Endothelial cell of umbilical vein (primary cell): ENCODE data around the gene CBX4. TPM values are rescaled to one million over a fixed set of nuclear protein-coding genes. Genes with fewer than 3 reads are reported as not detected.

Experiments
- BruUV-seq: library from RNA; stranded (reverse); fragments of 400-500 nt; replicated peaks from 2 replicates; lab custom pipeline; 2021; lab: Mats Ljungman, UMichigan
- CTCF ChIA-PET: fragments of 300-600, 350-600 bp; sonication (Branson Sonifier 250); formaldehyde crosslinking; loops from one replicate; lab custom pipeline; 2021; ENCODE audit warnings: antibody characterized with exemption, inconsistent platforms; lab: Charles Lee
- POLR2A ChIA-PET: fragments of 300-600, 350-600 bp; sonication (Branson Sonifier 250); formaldehyde crosslinking; loops from one replicate; lab custom pipeline; 2021; ENCODE audit warnings: antibody characterized with exemption, inconsistent platforms; lab: Charles Lee
- DNase-seq: peaks from one replicate; pipeline ENCODE4 v3.0.0-alpha.2; 2011; ENCODE audit warnings: low read depth, low spot score
- FAIRE-seq: peaks from 2 replicates; lab custom pipeline; 2011; peaks lifted over from hg19 to GRCh38; lab: Jason Lieb, UNC
- H2AFZ ChIP-seq: 2 replicates; pipeline ENCODE4 v1.6.0; 2012; ENCODE audit warnings: low read depth, low read length, control low read depth, inconsistent platforms
- H3K27ac ChIP-seq: 2 replicates; pipeline ENCODE4 v1.5.1; 2011; ENCODE audit warnings: low read depth, mild to moderate bottlenecking, control low read depth, low read length, moderate library complexity; ENCODE audit not compliant: insufficient read depth
- H3K27me3 ChIP-seq, 2 experiments: 2 replicates each; pipeline versions ENCODE4 v1.6.0 to v1.6.1; 2011; ENCODE audit warnings: low read length in 2 of 2, mixed read lengths in 1 of 2; ENCODE audit not compliant: control insufficient read depth in 2 of 2, insufficient read depth in 2 of 2
- H3K36me3 ChIP-seq, 2 experiments: 2 replicates in 1 of 2; 3 replicates in 1 of 2; pipeline ENCODE4 v1.5.1; 2011; ENCODE audit warnings: low read length in 2 of 2, mild to moderate bottlenecking in 1 of 2, moderate library complexity in 1 of 2; ENCODE audit not compliant: control insufficient read depth in 2 of 2, insufficient read depth in 2 of 2; ENCODE audit errors: extremely low read depth in 1 of 2
- H3K4me1 ChIP-seq: 3 replicates; pipeline ENCODE4 v1.5.1; 2011; ENCODE audit warnings: mild to moderate bottlenecking, low read length; ENCODE audit not compliant: control insufficient read depth, insufficient read depth; ENCODE audit errors: extremely low read depth
- H3K4me2 ChIP-seq: 2 replicates; pipeline ENCODE4 v1.6.1; 2011; ENCODE audit warnings: low read length, control low read depth, mixed read lengths; ENCODE audit not compliant: insufficient read depth
- H3K4me3 ChIP-seq, 3 experiments: fragments of 200-600 bp in 1 of 3; sonication (generic), shearing (Covaris generic) in 1 of 3; replicated peaks in 1 of 3; 2 replicates each; pipeline ENCODE4 v1.5.1; 2011 to 2016; ENCODE audit warnings: control low read depth in 3 of 3, low read length in 3 of 3, mild to moderate bottlenecking in 2 of 3, inconsistent platforms in 1 of 3, low read depth in 1 of 3, moderate library complexity in 1 of 3; ENCODE audit not compliant: insufficient read depth in 1 of 3
- H3K79me2 ChIP-seq: 2 replicates; pipeline ENCODE4 v1.6.0; 2012; ENCODE audit warnings: low read length, inconsistent platforms; ENCODE audit not compliant: control insufficient read depth, insufficient read depth
- H3K9ac ChIP-seq: replicated peaks from 2 replicates; pipeline ENCODE3; 2011; ENCODE audit warnings: low read length, control low read depth; ENCODE audit not compliant: insufficient read depth; ENCODE audit errors: extremely low read depth
- H3K9me1 ChIP-seq: replicated peaks from 3 replicates; pipeline ENCODE4 v1.6.0; 2011; ENCODE audit warnings: mild to moderate bottlenecking, low read length; ENCODE audit not compliant: control insufficient read depth, insufficient read depth; ENCODE audit errors: extremely low read depth
- H3K9me3 ChIP-seq: replicated peaks from 2 replicates; pipeline ENCODE4 v1.5.1; 2012; ENCODE audit warnings: low read length, inconsistent platforms; ENCODE audit not compliant: control insufficient read depth, insufficient read depth
- H4K20me1 ChIP-seq: replicated peaks from 2 replicates; pipeline ENCODE3; 2011; ENCODE audit warnings: mild to moderate bottlenecking, low read length; ENCODE audit not compliant: control insufficient read depth, insufficient read depth; ENCODE audit errors: extremely low read depth
- EZH2 ChIP-seq: IDR thresholded peaks from 2 replicates; pipeline ENCODE4 v1.6.1; 2012; ENCODE audit warnings: borderline replicate concordance, low read depth, mild to moderate bottlenecking, moderate library complexity, low read length, inconsistent platforms; ENCODE audit not compliant: severe bottlenecking
- FOS ChIP-seq: IDR thresholded peaks from 2 replicates; pipeline ENCODE4 v1.6.1; 2011; ENCODE audit warnings: mild to moderate bottlenecking, low read length, moderate library complexity, borderline replicate concordance; ENCODE audit not compliant: insufficient read depth
- GATA2 ChIP-seq: IDR thresholded peaks from 2 replicates; pipeline ENCODE4 v1.7.0; 2011; ENCODE audit warnings: low read depth, mild to moderate bottlenecking, moderate library complexity, mixed read lengths, low read length; ENCODE audit not compliant: insufficient read length, insufficient read depth
- JUN ChIP-seq: IDR thresholded peaks from 2 replicates; pipeline ENCODE4 v1.6.1; 2011; ENCODE audit warnings: borderline replicate concordance, low read depth; ENCODE audit not compliant: insufficient read length, insufficient read depth
- MAX ChIP-seq: IDR thresholded peaks from 2 replicates; pipeline ENCODE4 v1.6.1; 2011; ENCODE audit not compliant: insufficient read depth, insufficient read length
- MYC ChIP-seq: IDR thresholded peaks from one replicate; pipeline ENCODE4 v1.6.1; 2011; ENCODE audit warnings: mild to moderate bottlenecking, low read depth, low read length
- POLR2A ChIP-seq: IDR thresholded peaks from 2 replicates; pipeline ENCODE4 v1.6.1; 2012; ENCODE audit warnings: low read depth, mild to moderate bottlenecking, control low read depth, low read length
- POLR2AphosphoS5 ChIP-seq: IDR thresholded peaks from 2 replicates; pipeline ENCODE4 v1.6.1; 2012; ENCODE audit warnings: low read depth, mild to moderate bottlenecking, control low read depth, low read length, moderate library complexity; ENCODE audit not compliant: insufficient read depth
- dilution Hi-C: fragments of 300-500 bp; cut with MboI; formaldehyde crosslinking; loops from one replicate; pipeline ENCODE4 v1.15.0; 2019; ENCODE audit warnings: low sequenced_read_pairs; ENCODE audit not compliant: extremely low pct_ligation_motif_present
- intact Hi-C: fragments of 100-400 bp; cut with micrococcal nuclease; formaldehyde crosslinking; loops from one replicate; pipeline ENCODE4 v1.10.0; 2022
- polyA plus RNA-seq, 4 experiments: library from polyadenylated mRNA; depleted of rRNA in 3 of 4; stranded (reverse) in 3 of 4; unstranded in 1 of 4; fragments of >200 nt; gene quantifications; 2 replicates each; pipeline versions ENCODE4 v1.2.1 to v1.2.3, GENCODE V29; 2011 to 2012; ENCODE audit warnings: missing spikeins in 1 of 4
- total RNA-seq: library from RNA; stranded (reverse); gene quantifications from 2 replicates; pipeline ENCODE4 v1.2.3, GENCODE V29; 2021
- TF ChIP-seq, protein P1 (sequence below), 2 donors: IDR thresholded peaks; 1 replicate in 1 of 2; 2 replicates in 1 of 2; pipeline ENCODE4 v1.5.1; 2011; ENCODE audit warnings: low read length in 2 of 2, mild to moderate bottlenecking in 2 of 2, moderate library complexity in 2 of 2, control low read depth in 1 of 2, inconsistent platforms in 1 of 2, low read depth in 1 of 2; ENCODE audit not compliant: insufficient read depth in 1 of 2; ENCODE audit errors: extremely low read depth in 1 of 2

The CBX4 gene
- total and polyA plus RNA-seq, 2 donors (not counting 3 experiments of a cell fraction or from before 2014, with no cell fraction given) = 7.0 to 12.3 TPM

GRCh38 chr17:79784353-79785016, 54.8 kb downstream of the CBX4 start:
- Histone ChIP-seq H3K27ac (no peak overlapping the region), H3K9me3 (no peaks in the 10 kb centered on the region), H3K4me3 (no peak overlapping the region), H3K27me3 (peaks cover 13 to 15% of the 10 kb centered on the region in 2 experiments), H3K36me3 (peaks cover 0 to 9% of the 10 kb centered on the region in 2 experiments), H3K79me2 (no peaks in the 10 kb centered on the region), H3K9ac (no peak overlapping the region), H4K20me1 (no peaks in the 10 kb centered on the region), H3K9me1 (no peaks in the 10 kb centered on the region), H2AFZ (no peak overlapping the region), H3K4me1 (no peaks in the 10 kb centered on the region), H3K4me2 (no peak overlapping the region)
- intact Hi-C loops (no loop called here), dilution Hi-C loops (no loop called here)
- DNase-seq = no peak
- POLR2A ChIA-PET = no interaction called here
- FAIRE-seq = no peak
- no TSS peak for BruUV-seq
- CTCF ChIA-PET = no interaction called here
- TF ChIP-seq MAX = no peak
- no peak for TF ChIP-seq POLR2AphosphoS5
- TF ChIP-seq EZH2 = no peak
- TF ChIP-seq MYC = no peak
- no peak for TF ChIP-seq GATA2
- TF ChIP-seq POLR2A = no peak
- TF ChIP-seq FOS = no peak
- no peak for TF ChIP-seq JUN
- TF ChIP-seq, protein P1, sequence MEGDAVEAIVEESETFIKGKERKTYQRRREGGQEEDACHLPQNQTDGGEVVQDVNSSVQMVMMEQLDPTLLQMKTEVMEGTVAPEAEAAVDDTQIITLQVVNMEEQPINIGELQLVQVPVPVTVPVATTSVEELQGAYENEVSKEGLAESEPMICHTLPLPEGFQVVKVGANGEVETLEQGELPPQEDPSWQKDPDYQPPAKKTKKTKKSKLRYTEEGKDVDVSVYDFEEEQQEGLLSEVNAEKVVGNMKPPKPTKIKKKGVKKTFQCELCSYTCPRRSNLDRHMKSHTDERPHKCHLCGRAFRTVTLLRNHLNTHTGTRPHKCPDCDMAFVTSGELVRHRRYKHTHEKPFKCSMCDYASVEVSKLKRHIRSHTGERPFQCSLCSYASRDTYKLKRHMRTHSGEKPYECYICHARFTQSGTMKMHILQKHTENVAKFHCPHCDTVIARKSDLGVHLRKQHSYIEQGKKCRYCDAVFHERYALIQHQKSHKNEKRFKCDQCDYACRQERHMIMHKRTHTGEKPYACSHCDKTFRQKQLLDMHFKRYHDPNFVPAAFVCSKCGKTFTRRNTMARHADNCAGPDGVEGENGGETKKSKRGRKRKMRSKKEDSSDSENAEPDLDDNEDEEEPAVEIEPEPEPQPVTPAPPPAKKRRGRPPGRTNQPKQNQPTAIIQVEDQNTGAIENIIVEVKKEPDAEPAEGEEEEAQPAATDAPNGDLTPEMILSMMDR (IDR thresholded peaks at IDR 0.05; ENCODE audit: extremely low read depth in 1 of 2, insufficient read depth in 1 of 2, low read depth in 1 of 2, low read length in 2 of 2) = no peak
